GM12891 (cell line): ENCODE measurements around the gene MSI1.

ENCODE experiments used
- PAX5 ChIP-seq: IDR thresholded peaks from 2 replicates; pipeline ENCODE4 v1.6.1; 2011; ENCODE audit warnings: low read length, moderate library complexity, mild to moderate bottlenecking; ENCODE audit not compliant: insufficient read depth, severe bottlenecking
- POLR2A ChIP-seq: IDR thresholded peaks from 2 replicates; pipeline ENCODE4 v1.6.1; 2011; ENCODE audit warnings: low read depth, low read length, control low read depth
- POLR2AphosphoS5 ChIP-seq: IDR thresholded peaks from 2 replicates; pipeline ENCODE4 v1.6.1; 2011; ENCODE audit warnings: low read depth, low read length, control low read depth
- SPI1 ChIP-seq: IDR thresholded peaks from 2 replicates; pipeline ENCODE4 v1.6.1; 2011; ENCODE audit warnings: low read depth, low read length, control low read depth
- TAF1 ChIP-seq: IDR thresholded peaks from 2 replicates; pipeline ENCODE4 v1.6.1; 2011; ENCODE audit warnings: low read depth, low read length, control low read depth

DNA sequence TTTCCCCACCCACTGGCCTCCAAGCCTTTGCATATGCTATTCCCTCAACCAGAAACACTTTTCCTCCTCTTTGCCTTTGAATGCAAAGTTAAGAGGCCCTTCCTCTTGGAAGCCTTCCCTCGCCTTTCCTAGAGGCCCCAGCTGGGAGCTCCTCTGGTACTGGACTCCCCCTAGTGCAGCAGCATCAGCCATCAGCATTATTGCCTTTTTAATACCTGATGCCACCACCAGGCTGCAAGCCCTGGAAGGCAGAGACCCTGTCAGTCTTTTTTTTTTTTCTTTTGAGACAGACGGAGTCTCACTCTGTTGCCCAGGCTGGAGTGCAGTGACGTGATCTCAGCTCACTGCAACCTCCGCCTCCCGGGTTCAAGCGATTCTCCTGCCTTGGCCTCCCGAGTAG lies 22.3 kb downstream of the MSI1 start:
- TF ChIP-seq TAF1 (no peak), POLR2A (no peak), POLR2AphosphoS5 (no peak), SPI1 (no peak), PAX5 (no peak)
